ENCODE measurements around the gene RHBG. TPM values are rescaled to one million over a fixed set of nuclear protein-coding genes. Genes with fewer than 3 reads are reported as not detected.

RHBG gene
- total RNA-seq, 4 donors from 2014 or later: 7.4 to 14.8 (median 8.1) TPM

GRCh38 chr1:156433032-156433431 lies 64.0 kb downstream of the RHBG start:
- no peaks in the 10 kb centered on the region for H3K9me3 ChIP-seq
- peaks cover 100% of the 10 kb centered on the region for H3K27me3 ChIP-seq
- no peaks in the 10 kb centered on the region for H3K36me3 ChIP-seq
- 48% methylated on average over 4 of the region's 4 CpGs for WGBS
- H3K27ac ChIP-seq: no peak overlapping the region
- no peak for DNase-seq (ENCODE audit: low spot score in 2 of 2)
- TF ChIP-seq POLR2AphosphoS5 (IDR thresholded peaks at IDR 0.05): no peak
- no peak for TF ChIP-seq EP300 (IDR thresholded peaks at IDR 0.05)
- TF ChIP-seq POLR2A (IDR thresholded peaks at IDR 0.05): no peak
- no peak for TF ChIP-seq CTCF (IDR thresholded peaks at IDR 0.05)
- no peak overlapping the region for H3K4me3 ChIP-seq
- peaks cover 20% of the 10 kb centered on the region for H3K4me1 ChIP-seq

DNA sequence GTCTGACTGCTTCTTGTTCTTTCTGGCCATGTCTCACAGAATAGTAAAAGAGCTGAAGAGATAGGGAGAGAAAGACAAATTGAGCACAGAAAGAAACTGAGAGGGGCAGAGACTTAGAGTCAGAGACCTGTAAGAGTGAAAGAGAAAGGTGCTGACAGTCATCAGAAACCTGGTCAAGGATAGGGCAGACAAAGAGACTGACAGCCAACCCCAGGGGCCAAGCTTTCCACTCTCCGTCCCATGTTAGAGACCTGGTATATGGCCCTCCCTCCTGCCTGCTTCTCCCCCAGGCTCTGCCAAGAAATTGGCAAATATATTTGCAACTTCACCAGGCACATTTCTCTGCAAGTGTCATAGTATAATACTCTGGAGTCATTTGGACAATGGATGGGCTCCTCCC lies 64.6 kb downstream of the RHBG start:
- 94% methylated on average over 1 of the region's 1 CpG for WGBS
- Histone ChIP-seq H3K4me1 (peaks cover 20% of the 10 kb centered on the region), H3K36me3 (no peaks in the 10 kb centered on the region), H3K27ac (no peak overlapping the region), H3K9me3 (no peaks in the 10 kb centered on the region), H3K4me3 (no peak overlapping the region), H3K27me3 (peaks cover 100% of the 10 kb centered on the region)
- DNase-seq (ENCODE audit: low spot score in 2 of 2): no peak
- TF ChIP-seq CTCF (IDR thresholded peaks at IDR 0.05): no peak
- no peak for TF ChIP-seq POLR2A (IDR thresholded peaks at IDR 0.05)
- no peak for TF ChIP-seq EP300 (IDR thresholded peaks at IDR 0.05)
- TF ChIP-seq POLR2AphosphoS5 (IDR thresholded peaks at IDR 0.05): no peak

Other genes starting within 250 kb of the RHBG start
- 10 to 100 TPM; 43.8 to 61.2 (median 50.2) TPM for gene SEMA4A, start 215.6 kb upstream of the RHBG start, total RNA-seq
- 10 to 100 TPM; 15.1 to 20.4 (median 17.2) TPM for gene SLC25A44, start 175.1 kb upstream of the RHBG start, total RNA-seq
- gene PMF1, start 156.2 kb upstream of the RHBG start, total RNA-seq: 10 to 100 TPM; 42.7 to 74.3 (median 70.1) TPM
- 1 to 10 TPM in 2 of 4 donors, not detected in 2; 1.2 to 4.4 TPM for gene BGLAP, start 127.0 kb upstream of the RHBG start, total RNA-seq
- 10 to 100 TPM in 1 of 4 donors, 1 to 10 TPM in 3; 4.5 to 18.5 (median 7.2) TPM for gene PAQR6, start 121.2 kb upstream of the RHBG start, total RNA-seq
- gene SMG5, start 86.4 kb upstream of the RHBG start, total RNA-seq: 100 to 1,000 TPM in 1 of 4 donors, 10 to 100 TPM in 3; 68.0 to 170 (median 76.6) TPM
- gene TMEM79, start 84.9 kb upstream of the RHBG start, total RNA-seq: 100 to 1,000 TPM in 2 of 4 donors, 10 to 100 TPM in 2; 81.0 to 120 (median 97.5) TPM
- gene GLMP, start 73.5 kb upstream of the RHBG start, total RNA-seq: 10 to 100 TPM; 35.5 to 78.1 (median 42.8) TPM
- gene VHLL, start 69.9 kb upstream of the RHBG start, total RNA-seq: not detected
- gene CCT3, start 30.9 kb upstream of the RHBG start, total RNA-seq: 100 to 1,000 TPM in 3 of 4 donors, 10 to 100 TPM in 1; 91.4 to 198 (median 149) TPM
- not detected for gene TSACC, start 30.7 kb upstream of the RHBG start, total RNA-seq
- 10 to 100 TPM; 61.7 to 73.5 (median 67.1) TPM for gene MEF2D, start 131.6 kb downstream of the RHBG start, total RNA-seq
- 1 to 10 TPM; 2.2 to 5.7 (median 4.5) TPM for gene IQGAP3, start 203.4 kb downstream of the RHBG start, total RNA-seq
- gene TTC24, start 210.5 kb downstream of the RHBG start, total RNA-seq: not detected
- 10 to 100 TPM; 42.7 to 80.8 (median 63.3) TPM for gene NAXE, start 222.6 kb downstream of the RHBG start, total RNA-seq
- gene GPATCH4, start 232.3 kb downstream of the RHBG start, total RNA-seq: 10 to 100 TPM; 15.9 to 25.1 (median 20.5) TPM

Measured in suprapubic skin (tissue), 4 donors.